ENCODE data around the gene DEPDC7. TPM values are rescaled to one million over a fixed set of nuclear protein-coding genes. Genes with fewer than 3 reads are reported as not detected.

The DEPDC7 gene
- total and polyA plus RNA-seq, 4 donors: 0.31 to 6.4 (median 1.7) TPM

DNA sequence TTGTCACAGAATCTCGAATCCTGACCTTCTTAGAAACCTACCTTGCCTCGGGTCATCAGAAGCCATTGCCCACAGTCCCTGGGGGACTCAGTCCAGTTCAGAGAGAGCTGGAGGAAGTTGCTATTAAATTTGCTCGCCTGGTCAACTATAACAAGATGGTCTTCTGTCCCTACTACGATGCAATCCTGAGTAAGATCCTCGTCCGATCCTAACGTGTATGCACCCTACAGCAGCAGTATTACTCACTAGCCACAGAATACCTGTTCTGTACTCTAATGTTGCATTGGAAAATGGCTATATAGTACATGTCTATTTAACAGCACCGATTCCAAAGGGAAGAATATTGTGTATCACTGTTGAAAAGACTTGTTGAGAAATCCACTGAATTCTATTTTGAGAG lies 56.8 kb downstream of the DEPDC7 start:
- 75 to 85% methylated on average over 8 of the region's 8 CpGs for WGBS, 2 donors
- Histone ChIP-seq H3K27ac (ENCODE audit: low read depth in 1 of 2, low read length in 2 of 2) (no peak overlapping the region), H3K36me3 (ENCODE audit: control insufficient read depth in 1 of 2, insufficient read depth in 2 of 2, low read length in 1 of 2) (peaks cover 6 to 14% of the 10 kb centered on the region in 2 donors), H3K4me1 (ENCODE audit: control insufficient read depth in 1 of 2, insufficient read depth in 2 of 2, low read length in 2 of 2) (no peaks in the 10 kb centered on the region), H3K27me3 (ENCODE audit: control insufficient read depth in 1 of 2, insufficient read depth in 2 of 2, low read length in 1 of 2) (no peaks in the 10 kb centered on the region), H3K4me3 (ENCODE audit: low read length in 2 of 2) (no peak overlapping the region), H3K9me3 (ENCODE audit: control insufficient read depth, low read length) (no peaks in the 10 kb centered on the region)
- intact Hi-C loops (cut with DNase I): no loop called here
- ATAC-seq (ENCODE audit: low FRiP score) (no peak), DNase-seq (no peak)

Other genes with a start within 250 kb of the DEPDC7 start
- gene CCDC73, start 221.2 kb upstream of the DEPDC7 start, total RNA-seq: not detected
- gene CCDC73, start 221.2 kb upstream of the DEPDC7 start, polyA plus RNA-seq: not detected
- 1 to 10 TPM; 2.0 TPM for gene PRRG4, start 186.0 kb upstream of the DEPDC7 start, total RNA-seq
- gene PRRG4, start 186.0 kb upstream of the DEPDC7 start, polyA plus RNA-seq: 1 to 10 TPM in 1 of 2 donors, under 1 TPM in 1; 0.26 to 2.1 TPM
- gene QSER1, start 123.1 kb upstream of the DEPDC7 start, total RNA-seq: 10 to 100 TPM; 22.1 to 34.3 TPM
- gene QSER1, start 123.1 kb upstream of the DEPDC7 start, polyA plus RNA-seq: 1 to 10 TPM; 2.5 to 3.9 TPM
- 10 to 100 TPM; 35.2 to 39.4 TPM for gene TCP11L1, start 23.7 kb downstream of the DEPDC7 start, total RNA-seq
- 10 to 100 TPM; 10.8 to 12.1 TPM for gene TCP11L1, start 23.7 kb downstream of the DEPDC7 start, polyA plus RNA-seq
- 10 to 100 TPM; 19.8 to 21.1 TPM for gene CSTF3, start 145.6 kb downstream of the DEPDC7 start, total RNA-seq
- gene CSTF3, start 145.6 kb downstream of the DEPDC7 start, polyA plus RNA-seq: 10 to 100 TPM; 11.4 to 17.4 TPM
- gene HIPK3, start 241.5 kb downstream of the DEPDC7 start, total RNA-seq: 100 to 1,000 TPM; 213 to 251 TPM
- 10 to 100 TPM; 24.8 to 25.4 TPM for gene HIPK3, start 241.5 kb downstream of the DEPDC7 start, polyA plus RNA-seq